ENCODE results near the gene PPP1CA.

DNA sequence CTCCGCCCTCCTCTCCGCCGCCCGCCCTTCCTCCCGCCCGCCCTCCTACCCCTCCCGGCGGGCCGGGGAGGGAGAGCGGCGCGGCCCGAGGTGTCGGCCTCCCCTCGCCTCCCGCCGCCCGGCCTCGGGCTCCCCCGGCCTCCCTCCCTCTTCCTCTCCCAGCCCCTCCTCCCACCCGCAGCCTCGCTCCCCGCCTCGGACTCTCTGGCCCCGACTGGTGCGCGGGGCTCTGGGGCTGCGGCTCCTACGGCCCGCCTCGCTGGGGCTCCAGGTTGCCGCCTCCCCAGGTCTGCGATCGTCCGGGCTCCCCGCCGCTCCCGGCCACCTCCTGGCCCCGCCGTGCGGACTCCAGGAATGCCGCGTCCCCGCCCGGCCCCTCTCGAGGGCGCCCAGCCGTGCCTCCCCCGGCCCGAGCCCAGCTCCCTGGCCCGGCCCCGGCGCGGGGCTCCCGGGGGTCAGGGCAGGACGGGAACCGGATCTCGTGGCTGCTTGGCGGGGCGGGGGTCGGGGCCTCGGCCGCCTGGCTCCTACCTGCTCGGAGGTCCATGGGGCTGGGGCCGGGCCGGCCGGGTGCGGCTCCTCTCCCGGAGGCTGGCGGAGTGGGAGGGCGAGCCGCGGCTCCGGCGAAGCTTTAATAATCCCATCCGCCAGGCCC is 28.5 kb downstream of the PPP1CA start, which contains the start of gene CLCF1:
- no peak for TF ChIP-seq EZH2phosphoT487 (IDR thresholded peaks at IDR 0.05; ENCODE audit: borderline replicate concordance, low read length)
- TF ChIP-seq, protein P1, sequence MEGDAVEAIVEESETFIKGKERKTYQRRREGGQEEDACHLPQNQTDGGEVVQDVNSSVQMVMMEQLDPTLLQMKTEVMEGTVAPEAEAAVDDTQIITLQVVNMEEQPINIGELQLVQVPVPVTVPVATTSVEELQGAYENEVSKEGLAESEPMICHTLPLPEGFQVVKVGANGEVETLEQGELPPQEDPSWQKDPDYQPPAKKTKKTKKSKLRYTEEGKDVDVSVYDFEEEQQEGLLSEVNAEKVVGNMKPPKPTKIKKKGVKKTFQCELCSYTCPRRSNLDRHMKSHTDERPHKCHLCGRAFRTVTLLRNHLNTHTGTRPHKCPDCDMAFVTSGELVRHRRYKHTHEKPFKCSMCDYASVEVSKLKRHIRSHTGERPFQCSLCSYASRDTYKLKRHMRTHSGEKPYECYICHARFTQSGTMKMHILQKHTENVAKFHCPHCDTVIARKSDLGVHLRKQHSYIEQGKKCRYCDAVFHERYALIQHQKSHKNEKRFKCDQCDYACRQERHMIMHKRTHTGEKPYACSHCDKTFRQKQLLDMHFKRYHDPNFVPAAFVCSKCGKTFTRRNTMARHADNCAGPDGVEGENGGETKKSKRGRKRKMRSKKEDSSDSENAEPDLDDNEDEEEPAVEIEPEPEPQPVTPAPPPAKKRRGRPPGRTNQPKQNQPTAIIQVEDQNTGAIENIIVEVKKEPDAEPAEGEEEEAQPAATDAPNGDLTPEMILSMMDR (IDR thresholded peaks at IDR 0.05; ENCODE audit: low read depth, low read length, poor library complexity, severe bottlenecking) = no peak

Data from DOHH2 (cell line).